Measurements from ENCODE around the gene DPEP1.

The DPEP1 gene

DNA sequence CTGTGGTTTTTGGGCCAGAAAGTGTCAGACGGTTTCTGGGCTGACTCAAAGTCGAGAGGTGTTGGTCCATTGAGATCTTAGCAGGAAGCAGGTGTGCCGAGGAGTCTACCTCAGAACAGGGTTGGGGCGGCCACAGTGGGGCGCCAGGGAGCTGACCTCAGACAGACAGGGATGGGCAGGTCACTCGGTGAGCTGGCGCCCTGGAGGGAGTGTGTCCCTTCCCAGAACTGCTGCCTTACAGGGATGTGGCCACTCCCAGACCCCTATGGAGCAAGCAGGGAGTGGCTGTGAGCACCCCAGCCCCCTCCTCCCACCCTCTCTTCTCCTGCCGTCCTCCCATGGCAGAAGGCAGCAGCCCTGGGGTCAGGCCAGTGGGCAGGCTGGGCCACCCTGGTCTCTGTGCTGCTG, 14.0 kb upstream of the DPEP1 start:
- DNase-seq (ENCODE audit: low read depth), result no peak

DNA sequence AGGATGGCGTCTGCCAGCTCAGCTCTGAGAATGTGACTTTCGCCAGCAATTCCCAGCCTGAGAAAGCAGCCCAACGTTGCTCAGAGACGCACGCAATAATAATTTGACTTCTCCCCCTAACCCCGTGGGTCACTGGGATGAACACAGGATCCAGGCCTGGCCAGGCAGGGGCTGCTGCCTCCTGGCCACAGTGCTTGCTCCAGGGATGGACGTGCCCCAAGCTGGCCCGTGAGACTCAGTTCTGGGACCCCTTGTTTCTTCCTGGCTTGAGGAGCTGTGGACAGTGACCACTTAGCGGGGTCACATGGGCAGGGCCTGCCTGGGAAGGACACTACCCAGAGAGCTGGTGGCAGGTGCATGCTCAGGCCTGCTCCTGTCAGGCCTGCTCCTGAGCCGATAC, 13.5 kb upstream of the DPEP1 start:
- DNase-seq (ENCODE audit: low read depth), result no peak

DNA sequence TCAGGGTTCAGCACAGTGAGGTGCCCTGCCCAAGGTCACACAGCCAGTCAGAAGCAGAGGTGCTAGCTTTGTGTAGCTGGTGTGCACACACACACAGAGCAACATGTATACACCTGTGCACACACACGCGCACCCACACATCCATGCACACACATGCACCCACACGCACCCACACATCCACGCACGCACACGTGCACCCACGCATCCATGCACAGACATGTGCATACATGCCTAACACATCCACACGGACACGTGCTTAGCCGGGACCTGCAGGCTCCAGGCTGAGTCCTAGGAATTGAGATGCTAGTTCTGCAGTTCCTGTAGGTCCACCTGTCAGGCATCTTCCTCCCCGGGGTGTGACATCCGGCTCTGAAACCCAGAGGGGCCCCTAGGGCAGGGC, 13.0 kb upstream of the DPEP1 start:
- no peak for DNase-seq (ENCODE audit: low read depth)

DNA sequence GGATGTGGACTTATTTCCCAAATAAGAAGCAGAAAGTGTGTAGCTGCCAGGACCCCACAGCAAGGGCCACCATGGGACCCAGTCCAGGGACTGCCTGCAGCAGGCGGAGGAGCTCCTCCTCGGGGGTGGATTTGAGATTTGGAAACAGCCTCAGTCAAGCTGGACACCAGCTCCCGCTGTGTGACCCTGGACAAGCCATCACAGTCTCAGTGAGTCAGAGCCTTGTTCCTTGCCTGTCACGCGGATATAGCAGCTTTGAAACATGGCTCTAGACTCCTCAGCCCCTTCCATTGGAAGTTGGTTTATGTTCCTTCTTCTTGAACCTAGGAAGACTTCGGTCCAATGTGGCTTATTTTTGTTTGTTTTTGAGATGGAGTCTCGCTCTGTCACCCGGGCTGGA, 12.5 kb upstream of the DPEP1 start:
- no peak for DNase-seq (ENCODE audit: low read depth)

DNA sequence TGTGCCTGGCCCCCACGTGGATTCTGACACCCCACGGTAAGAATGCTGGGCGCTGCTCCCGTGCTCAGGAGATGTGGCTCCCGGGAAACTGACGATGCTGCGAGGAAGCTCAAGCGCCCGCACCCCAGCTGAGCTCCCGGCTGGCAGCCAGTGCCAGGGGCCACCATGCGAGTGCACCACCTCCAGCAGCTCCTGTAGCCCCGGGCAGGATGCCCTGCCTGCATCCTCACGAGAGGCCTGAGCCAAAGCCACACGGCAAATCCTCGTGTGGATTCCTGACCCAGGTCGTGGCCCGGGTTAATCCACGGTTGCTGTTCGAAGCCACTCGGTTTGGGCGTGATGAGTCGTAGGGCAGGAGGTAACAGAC, 11.6 kb upstream of the DPEP1 start:
- no peak for DNase-seq (ENCODE audit: low read depth)

DNA sequence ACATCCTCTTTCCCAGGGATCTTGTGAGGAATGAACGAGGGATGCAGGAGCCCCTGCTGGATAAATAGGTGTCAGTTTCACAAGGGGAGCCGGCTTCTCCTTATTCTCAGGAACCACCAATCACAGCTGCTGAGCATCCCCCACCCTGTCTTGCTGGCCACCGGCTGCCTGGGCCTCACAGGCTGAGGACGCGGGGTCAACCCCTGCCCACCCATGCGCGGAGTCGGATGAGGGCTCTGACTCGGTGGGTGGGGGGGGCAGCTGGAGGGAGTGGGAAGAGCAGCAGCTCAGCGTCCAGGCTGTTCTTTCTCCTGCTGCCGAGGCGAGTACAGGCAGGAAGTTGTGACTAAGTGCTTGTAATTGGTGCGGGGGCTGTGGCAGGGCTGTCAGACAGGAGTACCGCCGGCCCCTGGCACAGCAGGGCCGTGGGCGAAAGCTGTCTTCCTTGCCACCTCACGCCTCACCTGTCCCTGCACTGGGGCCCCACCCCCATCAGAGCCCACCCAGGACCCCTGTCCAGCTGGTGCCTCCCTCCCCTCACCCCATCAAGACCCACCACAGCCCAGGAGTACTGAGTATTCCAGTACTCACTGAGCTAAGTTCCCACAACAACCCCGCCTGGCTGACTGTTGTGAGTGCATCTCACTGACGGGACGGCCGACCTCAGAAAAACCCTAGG, 11.0 kb upstream of the DPEP1 start:
- DNase-seq (ENCODE audit: low read depth), result no peak

DNA sequence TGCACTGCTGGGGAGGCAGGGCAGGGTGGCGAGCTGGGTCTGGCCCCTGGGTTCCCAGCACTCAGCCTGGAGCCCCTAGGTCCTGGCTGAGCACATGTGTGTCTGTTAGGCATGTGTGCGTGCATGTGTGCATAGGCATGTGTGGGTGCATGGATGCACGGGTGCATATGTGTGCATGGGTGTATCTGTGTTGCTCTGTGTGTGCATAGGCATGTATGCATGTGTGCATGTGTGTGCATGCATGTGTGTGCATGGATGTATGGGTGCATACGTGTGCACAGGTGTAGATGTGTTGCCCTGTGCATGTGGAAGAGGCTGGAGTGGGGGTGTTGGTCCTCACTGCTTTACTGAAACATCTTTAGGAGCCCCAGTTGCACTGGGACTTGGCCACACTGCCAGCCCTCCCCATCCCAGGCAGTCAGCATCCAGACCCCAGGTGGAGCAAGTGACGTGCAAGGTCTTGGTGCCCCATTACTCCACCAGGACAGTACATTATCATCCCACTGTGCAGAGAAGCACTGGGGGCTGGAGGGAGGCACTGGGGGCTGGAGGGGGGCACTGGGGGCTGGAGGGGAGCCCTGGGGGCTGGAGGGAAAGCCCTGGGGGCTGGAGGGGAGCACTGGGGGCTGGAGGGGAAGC, 10.4 kb upstream of the DPEP1 start:
- DNase-seq (ENCODE audit: low read depth), result no peak

DNA sequence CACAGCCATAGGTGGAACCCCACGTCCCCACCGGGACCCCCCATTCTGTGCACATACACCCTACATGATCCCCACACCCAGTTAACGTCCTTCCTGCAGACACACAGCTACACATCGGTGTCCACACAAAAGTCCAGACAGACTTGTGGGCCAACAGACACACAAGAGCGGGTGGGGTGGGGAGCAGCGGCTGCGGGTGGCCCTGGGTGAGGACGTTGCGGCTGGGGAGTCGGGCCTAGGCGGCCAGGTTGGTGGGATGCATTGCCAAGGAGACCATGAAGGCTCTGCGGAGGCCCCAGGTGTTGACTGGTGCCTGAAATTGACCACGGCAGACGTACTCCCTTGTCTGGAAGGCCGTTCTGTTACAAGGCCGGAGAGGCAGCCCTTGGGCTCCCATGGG, 8.7 kb upstream of the DPEP1 start:
- DNase-seq (ENCODE audit: low read depth), result no peak

DNA sequence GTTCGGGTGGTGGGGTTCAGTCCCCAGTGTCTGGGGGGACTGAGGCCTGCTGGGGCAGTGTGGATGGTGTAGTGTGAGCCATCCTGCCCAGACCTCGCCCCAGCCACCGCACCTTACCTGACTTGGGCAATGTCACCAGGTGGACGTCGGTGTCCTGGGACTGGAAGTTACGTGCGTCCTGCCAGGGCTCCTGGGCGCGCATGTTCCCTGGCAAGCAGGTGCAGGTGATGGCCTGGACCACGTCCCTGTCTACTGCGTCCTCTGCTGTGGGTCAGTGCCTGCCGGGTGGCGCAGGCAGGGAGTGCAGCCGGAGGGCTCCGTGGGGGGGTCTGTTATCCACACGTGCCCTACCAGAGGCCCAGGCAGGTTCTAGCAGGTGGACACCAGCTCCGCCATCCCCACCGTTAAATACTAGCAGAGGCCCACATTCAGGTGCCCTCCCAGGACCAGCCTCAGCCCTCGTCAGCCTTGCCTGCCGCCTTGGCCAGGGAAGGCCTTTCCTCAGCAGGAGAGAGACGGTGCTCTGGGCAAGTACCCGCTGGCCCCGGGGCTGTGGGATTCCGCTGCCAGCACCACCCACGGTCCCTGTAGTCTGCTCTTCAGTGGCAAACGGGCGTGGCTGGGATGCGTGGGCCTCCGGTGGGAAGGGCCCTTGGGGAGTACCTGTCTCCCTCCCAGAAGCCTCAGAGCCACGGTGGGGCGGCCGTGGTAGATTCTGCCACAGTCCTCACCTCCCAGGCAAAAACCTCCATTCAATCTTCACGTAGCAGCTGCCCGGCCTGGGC, 8.1 kb upstream of the DPEP1 start:
- no peak for DNase-seq (ENCODE audit: low read depth)

DNA sequence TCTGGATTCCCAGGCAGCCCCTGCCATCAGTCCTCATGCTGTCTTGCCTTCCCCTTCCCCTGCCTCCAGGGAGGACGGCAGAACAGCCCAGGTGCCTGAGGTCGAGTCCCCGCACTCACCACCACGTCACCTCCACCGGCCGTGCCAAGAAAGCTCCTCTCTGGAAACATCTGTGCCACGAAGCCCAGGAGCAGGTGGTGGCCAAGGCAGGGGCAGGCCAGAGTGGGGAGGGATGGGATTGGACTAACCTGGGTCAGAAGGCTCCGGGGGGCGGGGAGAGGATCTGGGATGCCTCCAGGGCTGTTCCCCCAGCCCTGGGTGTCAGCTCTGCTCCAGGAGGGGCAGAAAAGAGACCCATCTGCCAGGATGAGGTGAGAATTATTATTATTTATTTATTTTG, 7.4 kb upstream of the DPEP1 start:
- DNase-seq (ENCODE audit: low read depth), result no peak

DNA sequence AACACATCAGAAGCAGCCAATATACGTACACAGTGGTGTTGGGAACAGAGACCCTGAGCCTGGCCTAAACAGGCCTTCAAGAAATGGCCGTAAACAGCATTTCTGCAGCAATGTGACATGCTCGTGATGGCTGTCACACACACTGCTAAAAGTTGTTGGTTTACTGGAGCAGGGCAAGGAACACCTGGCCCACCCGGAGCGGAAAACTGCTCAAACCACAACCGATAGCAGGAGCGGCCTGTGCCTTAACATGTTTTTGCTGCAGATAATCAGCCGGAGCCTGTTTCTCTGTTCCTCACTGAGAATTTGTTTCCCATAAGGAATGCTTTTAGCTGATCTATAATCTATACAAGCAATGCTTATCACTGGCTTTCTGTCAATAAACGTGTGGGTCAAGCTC, 6.0 kb upstream of the DPEP1 start:
- DNase-seq (ENCODE audit: low read depth), result no peak

DNA sequence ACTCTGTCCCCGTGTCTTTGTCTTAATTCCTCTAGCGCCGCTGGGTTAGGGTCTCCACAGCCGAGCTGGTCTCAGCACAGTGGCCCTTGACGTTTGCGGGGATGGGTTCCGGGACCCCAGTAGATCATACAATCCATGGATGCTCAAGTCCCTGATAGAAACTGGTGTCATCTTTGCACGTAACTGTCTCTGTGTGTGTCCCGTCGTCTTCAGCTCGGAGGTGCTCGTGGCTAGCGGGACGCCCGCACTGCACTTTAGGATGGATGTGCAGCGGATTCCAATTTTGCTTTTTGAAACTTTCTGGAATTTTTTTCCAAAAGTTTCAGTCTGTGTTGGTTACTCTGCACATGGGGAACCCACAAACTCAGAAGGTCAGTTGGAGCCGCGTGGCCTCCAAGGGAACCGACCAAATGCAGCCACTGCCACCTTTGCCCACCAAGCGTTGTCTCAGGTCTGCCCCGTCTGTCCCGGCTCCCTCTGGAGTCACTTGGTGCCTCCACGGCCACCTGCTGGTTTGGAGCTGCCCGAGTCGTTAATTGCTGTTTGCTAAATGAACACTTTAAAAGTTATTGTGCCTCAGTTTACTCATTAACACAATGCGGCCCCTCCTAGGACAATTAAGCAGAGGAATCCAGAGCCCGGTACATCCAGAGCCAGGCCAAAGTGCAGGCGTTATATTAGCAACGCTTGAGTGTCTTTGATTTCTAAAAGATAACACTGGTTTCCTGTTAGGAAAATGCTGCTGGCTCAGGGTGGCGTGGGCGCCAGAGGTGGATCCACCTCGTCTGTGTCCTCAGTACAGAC, 5.3 kb upstream of the DPEP1 start:
- DNase-seq (ENCODE audit: low read depth), result no peak

DNA sequence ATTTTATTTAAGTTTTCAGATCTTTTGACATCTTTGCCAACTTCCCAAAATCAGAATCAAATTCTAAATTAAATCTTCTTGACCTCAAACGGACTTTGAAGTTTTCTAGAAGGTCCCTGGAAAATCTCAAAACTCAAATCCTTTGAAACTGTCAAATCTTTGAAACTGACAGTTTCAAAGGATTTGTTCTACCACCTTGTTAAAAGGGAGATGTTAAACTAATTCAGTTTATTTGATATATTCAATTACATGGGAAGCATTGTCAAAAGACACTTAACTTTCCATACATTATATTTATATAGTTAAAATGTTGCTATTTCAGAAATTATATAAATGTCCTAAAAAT, 3.4 kb upstream of the DPEP1 start:
- no peak for DNase-seq (ENCODE audit: low read depth)

DNA sequence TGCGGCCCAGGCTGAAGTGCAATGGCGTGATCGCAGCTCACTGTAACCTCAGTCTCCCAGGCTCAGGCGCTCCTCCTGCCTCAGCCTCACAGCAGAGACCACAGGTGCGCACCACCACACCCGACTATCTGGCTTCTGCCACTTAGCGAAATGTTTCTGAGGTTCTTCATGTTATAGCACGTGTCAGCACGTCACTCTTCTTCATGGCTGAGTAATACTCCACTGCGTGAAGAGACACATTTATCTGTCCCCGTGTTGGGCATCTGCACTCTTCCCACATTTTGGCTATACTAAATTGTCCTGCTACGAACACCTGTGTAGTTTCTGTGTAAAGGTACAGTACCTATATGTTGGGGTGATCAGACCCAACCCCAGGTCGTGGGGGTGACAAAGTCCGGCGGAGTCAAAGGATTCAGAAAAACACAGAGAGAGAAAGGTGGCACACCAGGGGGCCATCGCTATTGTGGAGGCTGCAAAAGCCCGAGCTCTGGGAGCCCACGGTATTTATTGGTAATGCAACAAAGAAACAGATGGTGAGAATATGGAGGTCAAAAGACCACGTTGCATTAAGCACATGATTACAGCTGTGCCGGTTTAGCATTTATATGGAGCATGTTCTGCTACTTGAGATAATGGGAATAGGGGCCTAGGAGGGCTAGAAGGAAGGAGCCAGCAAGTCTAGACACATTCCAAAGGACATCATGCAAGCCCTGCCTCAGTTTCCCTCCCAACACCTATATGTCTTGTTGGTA, 851 bp upstream of the DPEP1 start:
- DNase-seq (ENCODE audit: low read depth), result no peak

DNA sequence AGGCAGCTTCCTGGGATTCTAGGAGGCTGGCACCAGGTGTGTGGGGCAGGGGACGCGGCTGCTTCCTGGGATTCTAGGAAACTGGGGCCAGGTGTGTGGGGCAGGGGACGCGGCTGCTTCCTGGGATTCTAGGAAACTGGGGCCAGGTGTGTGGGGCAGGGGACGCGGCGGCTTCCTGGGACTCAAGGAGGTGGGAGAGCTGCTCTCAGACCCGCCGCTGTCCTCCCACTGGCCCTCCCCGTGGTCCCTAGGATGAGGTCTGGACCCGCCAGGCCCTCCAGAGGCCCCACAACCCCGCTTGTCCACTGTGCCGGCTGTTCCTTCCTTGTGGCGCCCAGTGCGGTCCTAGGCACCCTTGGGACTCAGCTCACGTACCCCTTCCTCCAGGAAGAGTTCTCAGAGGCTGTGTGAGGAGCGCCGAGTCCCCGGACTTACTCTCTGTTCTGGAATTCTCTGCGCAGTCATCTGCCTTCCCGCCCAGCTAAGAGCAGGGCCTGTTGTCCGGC, 565 bp downstream of the DPEP1 start:
- DNase-seq (ENCODE audit: low read depth), result no peak

DNA sequence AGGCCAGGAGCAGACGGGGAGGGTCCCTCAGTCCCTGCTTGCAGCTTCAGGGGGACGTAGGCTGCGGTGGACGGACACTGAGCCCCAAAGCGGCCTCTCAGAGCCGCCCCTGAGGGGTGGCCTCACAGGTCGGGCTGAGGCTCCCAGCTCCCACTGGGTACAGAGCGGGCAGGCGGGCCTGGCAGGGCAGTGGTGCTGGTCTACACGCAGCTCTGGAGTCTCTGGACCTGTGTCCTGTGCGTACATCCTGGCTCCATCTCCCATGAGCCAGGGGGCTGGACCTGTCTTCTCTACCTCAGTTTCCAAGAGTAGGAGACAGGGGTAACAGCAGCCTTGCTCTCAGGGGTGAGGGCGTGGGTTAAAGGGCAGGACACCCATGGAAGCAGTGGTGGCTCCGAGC, 1.7 kb downstream of the DPEP1 start:
- DNase-seq (ENCODE audit: low read depth), result no peak

DNA sequence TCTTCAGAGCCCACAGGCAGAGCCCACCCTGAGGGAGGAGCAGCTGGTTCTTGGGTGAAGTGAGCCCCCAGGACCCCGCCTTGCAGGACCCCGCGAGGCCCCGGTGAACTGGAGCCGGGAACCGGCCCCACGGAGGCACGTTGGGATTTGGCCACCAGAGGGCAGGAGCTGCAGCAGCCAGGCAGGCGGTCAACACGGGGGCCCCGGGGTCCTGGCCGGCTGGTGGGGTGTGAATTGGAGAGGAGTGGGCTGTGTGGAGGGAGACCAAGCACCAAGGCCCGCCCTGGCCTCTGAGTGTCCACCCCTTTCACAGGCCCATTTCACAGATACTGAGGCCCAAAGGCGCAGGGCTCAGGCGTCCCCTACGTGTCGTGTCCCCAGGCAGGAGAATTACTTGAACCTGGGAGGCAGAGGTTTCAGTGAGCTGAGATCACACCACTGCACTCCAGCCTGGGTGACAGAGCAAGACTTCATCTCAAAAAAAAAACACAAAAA, 2.2 kb downstream of the DPEP1 start:
- no peak for DNase-seq (ENCODE audit: low read depth)

DNA sequence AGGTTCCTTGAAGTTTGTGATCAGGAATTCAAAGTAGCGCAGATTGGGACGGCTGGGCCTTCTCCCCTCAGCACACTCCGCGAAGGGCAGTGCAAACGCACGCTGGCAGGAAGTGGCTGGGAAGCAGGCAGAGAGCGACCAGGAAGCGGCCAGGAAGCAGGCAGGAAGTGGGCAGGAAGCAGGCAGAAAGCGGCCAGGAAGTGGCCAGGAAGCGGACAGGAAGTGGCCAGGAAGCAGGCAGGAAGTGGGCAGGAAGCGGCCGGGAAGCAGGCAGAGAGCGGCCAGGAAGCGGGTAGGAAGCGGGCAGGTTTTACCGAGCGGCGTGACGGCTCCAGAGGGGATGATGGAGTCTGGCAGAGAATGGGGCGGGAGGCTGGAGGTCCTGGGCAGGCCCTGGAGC, 3.2 kb downstream of the DPEP1 start:
- no peak for DNase-seq (ENCODE audit: low read depth)

DNA sequence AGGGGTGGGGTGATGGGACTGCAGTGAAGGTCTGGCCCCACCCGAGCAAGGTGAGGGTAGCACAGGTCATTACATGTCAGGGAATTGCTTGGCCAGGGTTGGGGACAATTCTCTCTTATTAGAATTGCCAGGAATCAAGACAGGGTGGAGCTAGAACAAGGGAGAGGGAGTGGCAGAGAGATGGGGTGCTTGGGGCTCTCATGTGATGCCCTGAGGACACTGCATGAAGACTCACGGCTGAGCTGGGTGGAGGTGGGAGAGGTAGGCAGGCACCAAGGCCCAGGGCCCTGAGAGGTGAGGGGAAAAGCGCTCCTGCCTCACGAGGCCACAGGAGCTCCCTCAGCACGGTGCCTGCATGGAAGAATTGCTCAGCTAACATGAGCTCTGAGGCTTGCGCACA, 3.6 kb downstream of the DPEP1 start:
- DNase-seq (ENCODE audit: low read depth), result no peak

DNA sequence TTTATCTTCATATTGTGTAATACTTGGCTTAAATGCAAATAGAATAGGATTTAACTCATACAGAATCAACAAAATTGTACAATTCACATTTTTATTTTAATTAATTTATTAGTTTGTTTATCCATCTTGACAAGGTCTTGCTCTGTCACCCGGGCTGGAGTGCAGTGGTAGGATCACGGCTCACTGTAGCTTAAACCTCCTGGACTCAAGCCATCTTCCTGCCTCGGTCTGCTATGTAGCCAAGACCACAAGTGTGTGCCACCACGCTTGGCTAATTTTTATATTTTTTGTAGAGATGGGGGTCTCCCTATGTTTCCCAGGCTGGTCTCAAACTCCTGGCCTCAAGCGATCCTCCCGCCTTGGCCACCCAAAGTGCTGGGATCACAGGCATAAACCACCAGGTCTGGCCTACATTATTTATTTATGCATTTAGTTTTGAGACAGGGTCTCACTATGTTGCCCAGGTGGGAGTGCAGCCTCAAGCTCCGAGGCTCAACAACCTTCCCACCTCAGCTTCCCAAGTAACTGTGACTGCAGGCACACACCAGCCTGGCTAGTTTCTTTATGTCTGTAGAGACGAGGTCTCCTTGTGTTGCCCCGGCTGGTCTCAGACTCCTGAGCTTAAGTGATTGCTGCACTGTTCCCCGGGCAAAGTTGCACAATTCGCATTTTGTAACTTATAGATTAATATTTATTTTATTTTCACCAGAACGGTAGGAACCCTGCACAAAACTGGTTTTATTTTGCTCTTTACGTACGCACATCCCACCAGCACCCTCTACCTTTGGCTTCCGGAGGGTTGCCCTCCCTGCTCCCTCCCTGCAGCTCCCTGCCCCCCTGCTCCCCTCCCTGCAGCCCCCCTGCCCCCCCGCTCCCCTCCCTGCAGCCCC, 4.9 kb downstream of the DPEP1 start:
- no peak for DNase-seq (ENCODE audit: low read depth)

DNA sequence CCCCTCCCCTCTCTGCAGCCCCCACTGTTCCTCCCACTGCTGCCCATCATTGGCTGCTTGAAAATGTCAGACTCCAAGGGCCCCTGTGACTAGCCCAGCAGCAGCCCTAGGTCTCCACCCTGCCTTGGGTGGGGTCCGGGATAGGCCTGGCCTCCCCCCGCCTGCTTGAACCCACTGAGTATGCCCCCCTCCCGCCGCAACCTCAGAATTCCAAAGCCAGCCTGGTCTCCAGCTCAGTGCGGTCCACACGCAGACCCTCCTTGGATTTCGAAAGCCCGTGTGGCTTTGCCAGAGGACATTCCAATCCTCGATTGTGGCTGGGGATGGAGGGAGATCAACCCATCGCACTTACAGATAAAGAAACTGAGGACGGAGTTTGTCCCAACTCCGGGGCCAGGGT, 6.4 kb downstream of the DPEP1 start:
- DNase-seq (ENCODE audit: low read depth), result no peak

Data from GM04503 (cell line).